ENCODE results near the gene CPT1C. TPM values are rescaled to one million over a fixed set of nuclear protein-coding genes. Genes with fewer than 3 reads are reported as not detected.
A peak's percentile ranks its signal among the peaks of the same experiment; 100 is the strongest.

CPT1C gene
- total RNA-seq (2014; rRNA removed; shearing (Covaris generic); ENCODE audit: low replicate concordance): 21.2 and 26.7 TPM in 2 replicates

- no peak for DNase-seq (ENCODE audit: low read depth)
- in situ Hi-C loops (cut with HindIII; ENCODE audit: low pct_unique_long_range_greater_than_20kb, low sequenced_read_pairs): no loop called here
Observed at GRCh38 chr19:49690656-49691242, at the start of gene CPT1C. Gene CPT1C, plus strand, starts transcription at chr19:49691116. Its CDS starts 1,137 bp downstream, at chr19:49692253.

GRCh38 chr19:49641688-49642491 lies 49.0 kb upstream of the CPT1C start, which contains the start of gene SCAF1:
Gene SCAF1, plus strand, starts transcription at chr19:49642209. Its CDS starts 2,818 bp downstream, at chr19:49645027.
- peak; percentile 100 for DNase-seq (ENCODE audit: low read depth)
- in situ Hi-C loops (cut with HindIII; ENCODE audit: low pct_unique_long_range_greater_than_20kb, low sequenced_read_pairs): no loop called here

GRCh38 chr19:49642492-49643035 lies 48.4 kb upstream of the CPT1C start:
- in situ Hi-C loops (cut with HindIII; ENCODE audit: low pct_unique_long_range_greater_than_20kb, low sequenced_read_pairs): no loop called here
- no peak for DNase-seq (ENCODE audit: low read depth)

- DNase-seq (ENCODE audit: low read depth): no peak
- in situ Hi-C loops (cut with HindIII; ENCODE audit: low pct_unique_long_range_greater_than_20kb, low sequenced_read_pairs): no loop called here
Observed at GRCh38 chr19:49643466-49643865, 47.5 kb upstream of the CPT1C start.

- in situ Hi-C loops (cut with HindIII; ENCODE audit: low pct_unique_long_range_greater_than_20kb, low sequenced_read_pairs): no loop called here
- DNase-seq (ENCODE audit: low read depth): no peak
Observed at GRCh38 chr19:49645592-49645991, 45.3 kb upstream of the CPT1C start.

GRCh38 chr19:49645995-49646394 lies 44.9 kb upstream of the CPT1C start:
- in situ Hi-C loops (cut with HindIII; ENCODE audit: low pct_unique_long_range_greater_than_20kb, low sequenced_read_pairs): no loop called here
- DNase-seq (ENCODE audit: low read depth): no peak

- in situ Hi-C loops (cut with HindIII; ENCODE audit: low pct_unique_long_range_greater_than_20kb, low sequenced_read_pairs): no loop called here
- no peak for DNase-seq (ENCODE audit: low read depth)
Observed at GRCh38 chr19:49646586-49646985, 44.3 kb upstream of the CPT1C start.

- no peak for DNase-seq (ENCODE audit: low read depth)
- in situ Hi-C loops (cut with HindIII; ENCODE audit: low pct_unique_long_range_greater_than_20kb, low sequenced_read_pairs): no loop called here
Observed at GRCh38 chr19:49651029-49651819, 39.7 kb upstream of the CPT1C start.

GRCh38 chr19:49651820-49652550 lies 38.9 kb upstream of the CPT1C start:
- in situ Hi-C loops (cut with HindIII; ENCODE audit: low pct_unique_long_range_greater_than_20kb, low sequenced_read_pairs): no loop called here
- no peak for DNase-seq (ENCODE audit: low read depth)

GRCh38 chr19:49652551-49653465 lies 38.1 kb upstream of the CPT1C start:
- no peak for DNase-seq (ENCODE audit: low read depth)
- in situ Hi-C loops (cut with HindIII; ENCODE audit: low pct_unique_long_range_greater_than_20kb, low sequenced_read_pairs): no loop called here

GRCh38 chr19:49653466-49653806 lies 37.5 kb upstream of the CPT1C start:
- no peak for DNase-seq (ENCODE audit: low read depth)
- in situ Hi-C loops (cut with HindIII; ENCODE audit: low pct_unique_long_range_greater_than_20kb, low sequenced_read_pairs): no loop called here

GRCh38 chr19:49654581-49654980 lies 36.3 kb upstream of the CPT1C start:
- no peak for DNase-seq (ENCODE audit: low read depth)
- in situ Hi-C loops (cut with HindIII; ENCODE audit: low pct_unique_long_range_greater_than_20kb, low sequenced_read_pairs): no loop called here

- in situ Hi-C loops (cut with HindIII; ENCODE audit: low pct_unique_long_range_greater_than_20kb, low sequenced_read_pairs): no loop called here
- no peak for DNase-seq (ENCODE audit: low read depth)
Observed at GRCh38 chr19:49655570-49656455, 35.1 kb upstream of the CPT1C start.

GRCh38 chr19:49656456-49657109 lies 34.3 kb upstream of the CPT1C start:
- no peak for DNase-seq (ENCODE audit: low read depth)
- in situ Hi-C loops (cut with HindIII; ENCODE audit: low pct_unique_long_range_greater_than_20kb, low sequenced_read_pairs): no loop called here

- DNase-seq (ENCODE audit: low read depth): no peak
- in situ Hi-C loops (cut with HindIII; ENCODE audit: low pct_unique_long_range_greater_than_20kb, low sequenced_read_pairs): no loop called here
Observed at GRCh38 chr19:49657493-49658138, 33.3 kb upstream of the CPT1C start.

Data from Caki2 (cell line).